Measurements from ENCODE around the gene SH3PXD2B.

DNA sequence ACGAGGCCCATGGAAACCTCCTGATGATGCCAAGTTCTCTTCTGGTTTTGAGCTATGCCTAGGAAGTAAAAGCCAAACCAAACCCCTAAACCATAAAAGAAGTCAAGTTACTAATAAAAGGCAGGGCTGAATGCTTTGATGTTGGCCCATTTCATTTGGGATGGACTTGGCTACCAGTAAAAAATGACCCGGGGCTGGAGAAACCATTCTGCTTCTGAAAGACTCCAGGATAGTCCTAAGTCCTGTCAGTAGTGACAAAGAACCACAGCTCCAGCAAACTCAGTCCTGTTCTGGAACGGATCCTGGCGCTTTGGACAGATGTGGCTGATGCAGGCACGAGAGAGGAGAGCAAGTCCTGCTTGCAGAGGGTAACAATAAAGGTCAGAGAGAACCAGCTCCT is 68.6 kb downstream of the SH3PXD2B start:
- TF ChIP-seq, protein P1, sequence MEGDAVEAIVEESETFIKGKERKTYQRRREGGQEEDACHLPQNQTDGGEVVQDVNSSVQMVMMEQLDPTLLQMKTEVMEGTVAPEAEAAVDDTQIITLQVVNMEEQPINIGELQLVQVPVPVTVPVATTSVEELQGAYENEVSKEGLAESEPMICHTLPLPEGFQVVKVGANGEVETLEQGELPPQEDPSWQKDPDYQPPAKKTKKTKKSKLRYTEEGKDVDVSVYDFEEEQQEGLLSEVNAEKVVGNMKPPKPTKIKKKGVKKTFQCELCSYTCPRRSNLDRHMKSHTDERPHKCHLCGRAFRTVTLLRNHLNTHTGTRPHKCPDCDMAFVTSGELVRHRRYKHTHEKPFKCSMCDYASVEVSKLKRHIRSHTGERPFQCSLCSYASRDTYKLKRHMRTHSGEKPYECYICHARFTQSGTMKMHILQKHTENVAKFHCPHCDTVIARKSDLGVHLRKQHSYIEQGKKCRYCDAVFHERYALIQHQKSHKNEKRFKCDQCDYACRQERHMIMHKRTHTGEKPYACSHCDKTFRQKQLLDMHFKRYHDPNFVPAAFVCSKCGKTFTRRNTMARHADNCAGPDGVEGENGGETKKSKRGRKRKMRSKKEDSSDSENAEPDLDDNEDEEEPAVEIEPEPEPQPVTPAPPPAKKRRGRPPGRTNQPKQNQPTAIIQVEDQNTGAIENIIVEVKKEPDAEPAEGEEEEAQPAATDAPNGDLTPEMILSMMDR (IDR thresholded peaks at IDR 0.05; ENCODE audit: low read length), result no peak
- no peak for TF ChIP-seq EZH2 (IDR thresholded peaks at IDR 0.05; ENCODE audit: borderline replicate concordance, low read length)

Data from OCI-LY1 (cell line).